Medulla oblongata (tissue), 1 donor: Measurements from ENCODE around the gene KANSL1.
A peak's percentile ranks its signal among the peaks of the same experiment; 100 is the strongest.

Experiments
- DNase-seq: peaks from one replicate; pipeline ENCODE4 v3.0.0-alpha.2; 2015; ENCODE audit errors: extremely low spot score

The KANSL1 gene

GRCh38 chr17:46080118-46081017, 112.9 kb downstream of the KANSL1 start:
- no peak for DNase-seq

DNA sequence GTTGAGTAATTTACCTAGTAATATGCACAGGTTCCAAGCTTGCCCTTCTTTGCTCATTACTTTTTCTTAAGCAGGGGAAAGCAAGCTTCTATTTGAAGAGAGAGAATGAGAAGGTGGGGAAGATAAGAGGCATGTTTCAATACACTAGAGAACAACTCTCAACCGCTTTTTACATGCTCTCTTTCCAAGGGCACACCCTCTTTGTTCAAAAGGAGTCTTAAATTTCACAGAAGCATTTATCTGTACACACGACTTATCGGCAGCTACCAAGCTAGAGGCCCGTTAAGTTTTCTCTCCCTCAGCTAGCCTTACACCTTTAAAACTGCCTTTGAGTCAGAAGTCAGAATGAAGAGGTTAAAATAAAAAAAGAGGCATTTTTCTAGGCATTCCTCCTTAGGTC, 114.6 kb downstream of the KANSL1 start:
- DNase-seq = no peak

- no peak for DNase-seq
Measured at GRCh38 chr17:46074540-46074939, 118.7 kb downstream of the KANSL1 start.

DNA sequence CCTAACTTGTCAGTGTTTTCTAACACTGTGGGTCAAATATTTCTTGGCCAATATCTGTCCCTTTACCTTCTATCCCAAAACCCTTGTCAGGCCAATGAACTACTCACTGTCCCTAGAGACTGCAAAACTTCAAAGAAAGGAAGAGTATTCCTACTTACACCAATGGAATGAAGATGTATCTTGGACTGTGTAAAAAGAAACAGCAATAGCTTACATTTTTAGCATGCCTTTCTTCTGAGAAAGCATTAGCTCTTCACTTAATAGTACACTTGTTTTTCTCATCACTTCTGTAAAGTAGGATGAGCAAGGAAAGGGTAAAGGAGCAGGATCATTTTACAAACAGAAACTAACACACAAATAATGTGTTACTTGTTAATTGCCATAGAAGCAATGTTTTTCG, 120.2 kb downstream of the KANSL1 start:
- DNase-seq = no peak

DNA sequence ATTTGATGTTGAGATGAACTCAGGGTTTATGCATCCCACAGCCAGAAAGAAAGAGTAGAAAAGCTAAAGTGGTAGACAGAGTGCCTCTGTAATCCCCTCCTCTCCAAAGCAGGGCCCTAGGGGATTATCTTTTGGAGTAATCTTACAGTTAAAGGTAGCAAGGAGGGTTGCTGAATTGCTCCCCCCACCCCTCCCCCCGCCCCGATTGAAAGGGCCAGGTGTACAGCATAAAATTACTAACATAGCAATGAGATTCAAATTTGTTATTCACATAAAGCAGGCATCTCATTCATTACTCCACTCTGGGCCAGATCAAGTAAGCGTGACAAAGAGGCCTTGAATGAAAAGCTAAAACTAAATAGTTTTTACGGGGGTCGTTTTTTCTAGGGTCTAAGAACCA, 121.4 kb downstream of the KANSL1 start:
- DNase-seq = no peak

GRCh38 chr17:46064460-46064859, 128.8 kb downstream of the KANSL1 start:
- no peak for DNase-seq

DNA sequence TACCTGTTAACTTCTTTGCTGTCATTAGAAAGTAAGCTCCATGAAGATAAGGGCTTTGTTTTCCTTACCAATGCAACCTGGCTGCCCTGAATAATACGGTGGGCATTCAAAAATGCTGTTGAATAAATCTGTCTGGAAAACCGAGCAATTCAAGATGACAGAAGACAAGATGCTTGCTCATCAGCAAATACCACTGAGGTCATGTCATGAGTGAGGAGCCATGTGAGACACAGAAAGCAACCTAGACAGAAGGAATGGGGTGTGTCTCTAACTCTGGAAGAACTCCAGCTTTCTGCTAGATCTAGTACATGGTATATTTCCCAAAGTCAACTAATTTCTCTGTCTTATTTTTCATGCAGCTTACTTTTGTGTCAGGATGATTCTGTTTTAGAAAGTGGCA, 130.0 kb downstream of the KANSL1 start:
- DNase-seq = no peak

- DNase-seq = no peak
Measured at GRCh38 chr17:46061435-46061834, 131.8 kb downstream of the KANSL1 start.

DNA sequence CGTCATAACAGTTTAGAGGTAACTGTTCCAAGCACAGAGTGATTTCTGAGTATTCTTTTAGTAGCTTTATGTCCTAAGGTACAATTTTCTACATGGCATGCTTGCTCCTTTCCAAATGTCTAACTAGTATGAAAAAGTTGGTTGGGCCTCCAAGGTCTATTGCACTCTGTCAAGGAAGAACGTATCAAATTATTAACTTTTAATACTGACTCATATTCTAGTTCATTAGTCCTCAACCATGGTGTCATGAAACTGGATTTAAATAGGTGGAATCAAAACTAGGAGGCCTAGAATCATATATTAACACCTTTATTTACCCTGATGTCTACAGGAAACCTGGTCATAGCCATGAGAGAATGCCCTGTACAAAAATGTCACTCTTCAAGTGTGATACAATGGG, 132.8 kb downstream of the KANSL1 start:
- no peak for DNase-seq

DNA sequence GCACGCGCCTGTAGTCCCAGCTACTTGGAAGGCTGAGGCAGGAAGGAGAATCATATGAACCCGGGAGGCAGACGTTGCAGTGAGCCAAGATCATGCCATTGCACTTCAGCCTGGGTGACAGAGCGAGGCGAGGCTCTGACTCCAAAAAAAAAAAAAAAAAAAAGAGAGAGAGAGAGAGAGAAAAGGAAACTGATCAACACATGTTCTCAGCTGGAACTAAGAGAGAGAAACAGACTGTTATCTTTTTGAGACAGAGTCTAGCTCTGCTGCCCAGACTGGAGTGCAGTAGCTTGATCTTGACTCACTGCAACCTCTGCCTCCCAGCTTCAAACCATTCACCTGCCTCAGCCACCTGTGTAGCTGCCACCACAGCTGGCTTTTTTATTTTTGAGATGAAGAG, 133.7 kb downstream of the KANSL1 start:
- DNase-seq = no peak

DNA sequence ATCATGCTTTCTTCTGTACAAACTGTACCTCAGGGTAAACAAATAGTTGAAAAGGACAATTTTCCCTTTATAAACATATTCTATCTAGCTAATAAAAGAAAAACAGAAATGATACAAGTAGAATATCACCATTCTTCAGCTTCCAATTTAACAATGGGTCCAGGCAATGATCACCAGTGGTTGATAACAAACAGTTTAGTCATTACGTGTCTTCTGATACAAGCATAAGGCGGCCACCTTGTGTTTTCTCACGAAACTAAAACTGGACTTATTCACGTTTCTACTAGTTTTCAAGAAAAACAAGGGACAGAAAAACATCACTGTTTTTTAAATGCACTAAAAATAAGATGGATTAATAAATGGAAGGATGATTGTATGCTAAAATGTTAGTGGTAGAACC, 135.9 kb downstream of the KANSL1 start:
- DNase-seq = no peak

GRCh38 chr17:46056800-46057304, 136.4 kb downstream of the KANSL1 start:
- DNase-seq = no peak

- no peak for DNase-seq
Measured at GRCh38 chr17:46053911-46054534, 139.2 kb downstream of the KANSL1 start.

DNA sequence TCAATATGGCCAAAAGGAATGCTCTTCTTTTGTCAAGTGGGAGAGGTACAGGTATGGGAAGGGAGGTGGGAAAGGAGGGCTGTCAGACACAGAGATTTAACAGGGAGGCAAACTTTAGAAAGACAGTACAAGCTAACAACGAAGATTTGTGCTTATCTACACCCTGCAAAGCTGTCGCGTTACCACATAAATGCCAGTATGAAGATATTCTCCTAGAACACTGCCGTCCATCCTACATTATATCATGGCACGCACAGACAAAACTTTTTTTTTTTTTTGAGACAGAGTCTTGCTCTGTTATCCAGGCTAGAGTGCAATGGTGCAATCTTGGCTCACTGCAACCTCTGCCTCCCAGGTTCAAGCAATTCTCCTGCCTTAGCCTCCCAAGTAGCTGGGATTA, 143.6 kb downstream of the KANSL1 start:
- no peak for DNase-seq

- DNase-seq = no peak
Measured at GRCh38 chr17:46047856-46048255, 145.4 kb downstream of the KANSL1 start.

DNA sequence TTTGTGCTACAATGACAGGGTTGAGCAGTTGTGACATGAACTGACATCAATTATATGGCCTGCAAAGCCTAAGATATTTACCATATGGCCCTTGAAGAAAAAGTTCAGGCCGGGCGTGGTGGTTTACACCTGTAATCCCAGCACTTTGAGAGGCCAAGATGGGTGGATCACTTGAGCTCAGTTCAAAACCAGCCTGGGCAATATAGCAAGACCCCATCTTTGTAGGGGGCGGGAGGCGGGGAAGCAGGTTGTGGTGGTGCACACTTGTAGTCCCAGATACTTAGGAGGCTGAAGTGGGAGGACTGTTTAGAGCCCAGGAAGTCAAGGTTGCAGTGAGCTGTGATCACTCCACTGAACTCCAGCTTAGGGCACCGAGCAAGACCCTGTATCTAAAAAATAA, 145.8 kb downstream of the KANSL1 start:
- DNase-seq = no peak

- no peak for DNase-seq
Measured at GRCh38 chr17:46046957-46047356, 146.3 kb downstream of the KANSL1 start.

DNA sequence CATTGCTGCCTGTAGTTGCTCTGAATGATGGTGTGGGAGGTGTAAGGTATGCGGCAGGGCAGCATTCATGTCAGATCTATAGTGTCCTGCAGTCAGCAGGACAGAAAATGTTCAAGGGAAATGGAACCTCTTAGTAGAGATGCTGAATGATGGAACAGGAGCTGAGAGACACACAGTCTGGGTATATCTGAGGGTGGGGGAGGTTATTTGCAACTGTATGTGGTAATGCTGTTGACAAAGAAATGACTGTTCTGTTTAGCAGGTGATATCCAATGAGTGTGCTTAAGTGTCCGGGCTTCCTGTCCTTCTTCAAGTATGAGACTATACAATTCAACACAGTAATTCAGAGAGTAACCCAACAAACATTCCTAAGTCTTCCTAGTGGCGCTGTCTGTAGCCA, 147.6 kb downstream of the KANSL1 start:
- no peak for DNase-seq

- no peak for DNase-seq
Measured at GRCh38 chr17:46044989-46045388, 148.2 kb downstream of the KANSL1 start.

- DNase-seq = peak; percentile 97
Measured at GRCh38 chr17:46044286-46044928, 148.8 kb downstream of the KANSL1 start.

GRCh38 chr17:46043606-46044005, 149.6 kb downstream of the KANSL1 start:
- DNase-seq = no peak

DNA sequence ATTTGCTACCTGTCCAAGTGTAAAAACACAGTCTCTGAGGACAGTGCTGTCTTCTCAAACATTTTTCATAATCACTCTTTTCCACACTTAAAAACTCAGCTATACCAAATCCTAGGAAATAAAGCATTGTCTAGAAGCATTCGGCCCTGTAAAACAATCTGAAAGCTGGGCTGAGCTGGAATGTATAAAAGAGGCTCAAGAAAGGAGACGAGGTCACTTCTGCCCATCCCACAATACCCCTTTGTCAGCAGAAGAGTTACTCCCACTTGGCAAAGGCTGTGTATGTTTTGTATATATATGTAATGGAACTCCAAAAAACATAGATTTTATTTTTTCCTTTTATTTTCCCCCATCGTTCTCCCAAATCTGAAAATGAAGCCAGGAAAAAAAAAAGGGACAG, 150.3 kb downstream of the KANSL1 start:
- DNase-seq = peak; percentile 37

DNA sequence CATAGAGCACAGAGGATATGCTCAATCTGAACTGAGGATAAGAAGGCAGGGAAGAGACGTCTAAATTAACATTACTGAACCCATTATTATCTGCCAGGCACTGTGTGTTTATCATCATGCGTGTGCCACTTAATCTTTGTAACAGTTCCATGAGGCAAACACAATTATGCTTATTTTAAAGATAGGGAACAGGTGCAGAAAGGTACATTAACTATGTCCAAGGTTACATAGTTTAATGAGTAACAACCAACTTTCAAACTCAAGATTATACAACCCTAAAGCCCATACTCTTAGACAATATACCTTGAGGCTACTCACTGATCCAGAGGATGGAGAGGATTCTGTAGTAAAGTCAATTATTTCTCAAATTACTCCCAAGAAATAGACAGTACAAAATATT, 151.0 kb downstream of the KANSL1 start:
- no peak for DNase-seq
